SKM-1 treated with dmso at 0.1 percent for 144 hours (cell line): ENCODE data around the gene PREP.
A peak's percentile ranks its signal among the peaks of the same experiment; 100 is the strongest.
"Not testable (repeated sequence)": the region's sequence is repeated elsewhere in the genome, so short reads cannot be mapped to it uniquely, and the experiment has no call there.

Experiments
- DNase-seq: peaks from one replicate; lab custom pipeline; 2025; ENCODE audit not compliant: unreplicated experiment; lab: John Stamatoyannopoulos, UW

The PREP gene

GRCh38 chr6:105402939-105403935 lies at the start of gene PREP:
PREP (minus strand) TSS chr6:105403082; CDS start chr6:105402891, 191 bp downstream.
- peak; percentile 88 for DNase-seq

- DNase-seq: no peak
These were observed 49.5 kb upstream of the PREP start for GRCh38 chr6:105452376-105452775.

- no peak for DNase-seq
These were observed 47.0 kb upstream of the PREP start for GRCh38 chr6:105449756-105450390.

GRCh38 chr6:105445481-105445880 lies 42.6 kb upstream of the PREP start:
- DNase-seq: no peak

- DNase-seq: no peak
These were observed 41.1 kb upstream of the PREP start for GRCh38 chr6:105443941-105444340.

- no peak for DNase-seq
These were observed 39.5 kb upstream of the PREP start for GRCh38 chr6:105442369-105442768.

GRCh38 chr6:105437236-105437635 lies 34.4 kb upstream of the PREP start:
- no peak for DNase-seq

- DNase-seq: no peak
These were observed 30.8 kb upstream of the PREP start for GRCh38 chr6:105433723-105434122.

GRCh38 chr6:105432797-105433196 lies 29.9 kb upstream of the PREP start:
- no peak for DNase-seq

GRCh38 chr6:105431226-105431625 lies 28.3 kb upstream of the PREP start:
- DNase-seq: no peak

GRCh38 chr6:105430685-105431084 lies 27.8 kb upstream of the PREP start:
- DNase-seq: no peak

GRCh38 chr6:105429676-105430075 lies 26.8 kb upstream of the PREP start:
- DNase-seq: no peak

- no peak for DNase-seq
These were observed 25.6 kb upstream of the PREP start for GRCh38 chr6:105428342-105428957.

- peak; percentile 60 for DNase-seq
These were observed 21.4 kb upstream of the PREP start for GRCh38 chr6:105424175-105424783.

- DNase-seq: not testable (repeated sequence)
These were observed 14.1 kb upstream of the PREP start for GRCh38 chr6:105416971-105417370.

GRCh38 chr6:105409734-105410133 lies 6.9 kb upstream of the PREP start:
- no peak for DNase-seq

- DNase-seq: peak; percentile 80
These were observed 568 bp downstream of the PREP start for GRCh38 chr6:105402090-105402938.

GRCh38 chr6:105401247-105402089 lies 1.4 kb downstream of the PREP start:
- no peak for DNase-seq

GRCh38 chr6:105400501-105400900 lies 2.4 kb downstream of the PREP start:
- peak; percentile 13 for DNase-seq
